GM18520 (cell line): ENCODE data around the gene MAGI1.

Experiments used
- ATAC-seq: cut with Tn5 transposase; IDR thresholded peaks from one replicate; pipeline ENCODE4 v1.9.1; 2021; ENCODE audit not compliant: unreplicated experiment

MAGI1 gene

DNA sequence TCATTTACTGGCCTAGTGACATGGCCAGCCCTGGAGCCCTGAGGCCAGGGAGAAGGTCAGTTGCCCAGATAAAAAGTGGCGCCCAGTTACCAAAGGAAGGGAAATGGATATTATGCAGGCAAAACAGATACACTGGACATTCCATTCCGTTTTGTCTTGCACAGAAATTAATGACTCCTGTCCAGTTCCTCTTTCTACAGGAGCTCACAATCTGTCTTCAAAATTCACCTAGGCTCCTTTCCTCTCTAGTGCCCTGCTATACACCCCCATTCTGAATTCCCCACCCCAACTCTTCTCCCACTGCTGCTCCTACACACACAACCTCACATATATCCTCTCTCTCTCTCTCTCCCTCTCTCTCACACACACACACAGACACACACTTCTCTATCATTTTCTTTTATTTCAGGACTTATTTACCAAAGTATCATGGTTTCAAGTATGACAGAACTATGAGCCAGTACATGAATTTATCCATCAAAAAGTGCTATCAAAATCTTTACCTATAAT is 229.0 kb downstream of the MAGI1 start:
- ATAC-seq: no peak

DNA sequence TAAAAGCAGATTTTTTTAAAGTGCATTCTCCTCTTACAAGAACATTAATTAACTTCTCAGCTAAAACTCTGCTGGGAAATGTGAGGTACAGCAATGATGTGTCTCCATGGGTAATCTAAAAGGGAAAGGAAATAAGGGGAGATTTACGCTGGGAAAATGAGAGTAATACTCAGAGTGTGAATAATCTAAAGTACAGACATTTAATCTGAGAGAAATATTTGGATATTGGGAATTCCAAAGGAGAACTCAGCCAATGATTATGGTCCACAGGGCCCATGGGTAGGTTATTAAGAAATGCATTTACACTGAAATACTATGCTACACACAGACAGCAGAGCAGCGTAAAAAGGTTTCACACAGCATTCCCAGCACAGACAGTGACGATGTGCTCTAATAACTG is 229.9 kb downstream of the MAGI1 start:
- no peak for ATAC-seq

DNA sequence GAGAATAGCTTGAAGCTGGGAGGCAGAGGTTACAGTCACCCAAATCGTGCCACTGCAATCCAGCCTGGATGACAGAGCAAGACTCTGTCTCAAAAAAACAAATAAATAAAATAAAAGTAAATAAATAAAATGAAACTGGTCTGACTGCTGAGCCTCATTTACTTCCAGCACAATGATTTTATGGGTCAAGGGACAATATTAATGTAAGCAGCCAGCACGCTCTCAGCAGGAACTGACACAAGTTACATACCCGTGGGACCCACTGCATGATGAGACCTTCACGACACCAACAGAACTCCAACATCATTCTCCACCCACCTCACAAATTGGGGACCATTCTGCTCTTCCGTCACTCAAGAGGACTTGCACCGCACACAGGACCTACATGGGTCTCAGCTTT is 230.3 kb downstream of the MAGI1 start:
- ATAC-seq: no peak

DNA sequence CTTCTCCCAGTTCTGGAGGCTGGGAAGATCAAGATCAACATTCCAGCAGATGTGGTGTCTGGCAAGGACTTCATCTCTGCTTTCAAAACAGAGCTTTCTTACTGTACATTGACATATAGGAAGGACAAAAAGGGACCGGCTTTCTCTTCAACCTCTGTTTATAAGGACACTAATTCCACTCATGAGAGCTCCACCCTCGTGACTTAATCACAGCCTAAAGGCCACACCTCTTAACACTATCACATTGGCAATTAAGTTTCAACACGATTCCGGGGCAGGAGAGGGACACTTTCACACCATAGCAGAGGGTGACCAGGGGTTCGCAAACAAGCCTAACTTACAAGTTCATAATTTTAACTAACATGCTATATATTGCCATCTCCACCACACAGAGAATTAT is 231.5 kb downstream of the MAGI1 start:
- no peak for ATAC-seq

DNA sequence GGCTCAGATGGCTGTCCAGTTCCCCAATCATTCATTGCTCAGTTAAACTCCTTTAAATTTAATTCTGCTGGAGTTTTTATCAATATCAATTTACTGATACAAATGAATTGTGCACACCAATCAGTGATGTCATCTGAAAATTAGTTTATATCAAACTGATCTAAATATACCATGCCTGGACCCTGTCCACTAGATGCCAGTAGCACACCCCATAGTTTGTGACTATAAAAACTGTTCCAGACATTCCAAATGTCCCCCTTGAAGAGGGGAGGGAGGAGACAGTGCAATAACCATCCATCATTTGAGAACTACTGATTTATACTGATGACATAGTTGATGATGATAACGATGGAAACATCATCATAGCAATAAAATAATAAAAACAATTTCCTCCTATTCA is 232.1 kb downstream of the MAGI1 start:
- ATAC-seq: no peak

DNA sequence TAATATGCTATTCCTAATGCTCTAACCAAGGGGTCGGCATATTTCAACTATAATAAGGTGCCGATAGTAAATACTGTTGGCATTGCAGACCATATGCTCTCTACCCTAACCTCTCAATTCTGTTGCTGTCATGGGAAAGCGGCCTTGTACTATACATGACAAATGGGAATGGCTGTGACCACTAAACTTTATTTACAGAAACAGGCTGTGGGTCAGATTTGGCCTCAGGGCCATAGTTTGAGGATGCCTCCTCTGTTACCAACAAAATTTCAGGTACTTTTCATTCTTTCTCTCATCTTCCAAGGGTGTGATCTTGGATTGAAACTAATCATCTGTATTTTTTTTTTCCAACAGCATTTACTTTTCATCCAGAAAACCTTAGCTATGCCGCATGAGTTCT is 242.0 kb downstream of the MAGI1 start:
- ATAC-seq: no peak

DNA sequence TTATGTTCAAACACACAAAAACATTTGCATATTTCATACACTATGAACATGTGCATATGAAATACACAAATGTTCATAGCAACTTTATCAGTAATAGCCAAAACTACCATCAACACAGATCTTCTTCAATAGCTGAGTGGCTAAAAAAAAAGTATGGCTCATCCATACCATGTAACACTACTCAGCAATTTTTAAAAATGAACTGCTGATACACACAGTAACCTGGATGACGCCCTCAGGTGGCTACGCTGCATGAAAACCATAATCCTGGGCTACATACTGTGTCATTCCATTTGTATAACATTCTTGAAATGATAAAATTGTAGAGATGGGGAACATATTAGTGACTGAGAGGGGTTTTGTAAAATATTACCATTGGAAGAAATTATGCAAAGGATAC is 243.6 kb downstream of the MAGI1 start:
- no peak for ATAC-seq

DNA sequence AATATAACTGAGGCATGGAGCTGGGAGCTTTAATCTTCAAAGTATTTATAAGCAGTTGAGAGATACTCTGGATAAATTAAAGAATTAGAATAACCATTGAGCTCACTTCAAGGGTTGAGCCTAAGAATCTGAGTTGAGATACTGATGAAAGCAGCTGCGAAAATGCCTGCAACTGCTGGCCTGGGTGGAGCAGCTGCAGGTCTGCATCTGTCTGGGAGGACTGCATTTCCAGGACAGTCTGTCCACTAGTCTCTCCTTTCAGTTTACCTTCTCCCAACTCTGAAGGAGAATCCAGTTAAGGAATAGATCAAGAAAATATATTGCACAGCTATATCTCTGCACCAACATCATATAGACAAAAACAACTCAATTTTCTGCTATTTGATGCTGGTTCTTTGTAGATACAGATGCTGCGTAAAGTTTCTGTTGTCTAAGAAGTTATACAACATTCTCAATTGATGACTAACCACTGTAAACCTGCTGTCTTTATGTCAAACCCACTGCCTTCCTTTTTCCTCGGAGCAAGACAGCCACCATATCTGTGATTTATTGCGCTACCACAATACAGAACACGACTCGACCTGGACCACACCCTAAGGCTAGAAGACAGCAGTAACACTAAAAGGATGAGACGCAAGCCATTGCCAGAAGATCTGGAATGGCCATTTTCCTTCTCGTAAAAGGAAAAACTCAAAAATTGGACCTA is 245.1 kb downstream of the MAGI1 start:
- ATAC-seq: no peak

DNA sequence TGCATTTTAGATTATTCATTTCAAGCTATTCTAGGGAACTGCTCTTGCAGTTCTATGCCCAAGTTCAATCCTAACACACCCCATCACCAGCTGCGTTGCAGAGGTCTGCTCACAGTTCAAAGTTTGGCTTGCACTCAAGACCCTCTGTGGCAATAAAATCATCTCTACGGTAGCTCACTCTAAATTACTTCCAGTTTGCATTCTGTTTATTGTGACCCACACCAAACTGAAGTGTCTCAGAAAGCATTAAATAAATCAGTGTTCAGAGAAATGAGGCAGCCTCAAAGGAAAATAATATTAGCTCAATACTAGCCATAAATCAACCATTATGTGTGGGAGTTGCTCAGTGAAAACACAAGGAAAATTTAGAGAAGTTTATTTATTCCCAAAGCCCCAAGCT is 250.3 kb downstream of the MAGI1 start:
- ATAC-seq: no peak

DNA sequence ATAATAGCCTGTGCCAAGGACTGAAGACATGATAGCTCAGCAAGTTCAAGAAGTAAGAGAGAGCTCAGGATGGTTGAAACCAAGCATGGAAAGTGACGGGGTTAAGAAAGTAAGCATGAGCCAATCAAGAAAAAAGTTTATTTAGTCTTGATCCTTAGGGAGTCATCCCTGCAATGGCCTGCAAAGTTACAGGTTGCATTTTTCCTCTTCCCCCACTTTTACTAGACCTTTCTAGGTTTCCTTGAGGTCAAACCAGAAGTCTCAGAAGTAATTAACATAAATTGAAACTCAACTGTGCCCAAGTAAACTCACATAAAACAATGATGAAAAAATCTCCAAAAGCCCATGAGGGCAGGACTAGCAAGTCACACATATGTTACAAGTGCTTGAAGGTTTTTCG is 250.9 kb downstream of the MAGI1 start:
- no peak for ATAC-seq

DNA sequence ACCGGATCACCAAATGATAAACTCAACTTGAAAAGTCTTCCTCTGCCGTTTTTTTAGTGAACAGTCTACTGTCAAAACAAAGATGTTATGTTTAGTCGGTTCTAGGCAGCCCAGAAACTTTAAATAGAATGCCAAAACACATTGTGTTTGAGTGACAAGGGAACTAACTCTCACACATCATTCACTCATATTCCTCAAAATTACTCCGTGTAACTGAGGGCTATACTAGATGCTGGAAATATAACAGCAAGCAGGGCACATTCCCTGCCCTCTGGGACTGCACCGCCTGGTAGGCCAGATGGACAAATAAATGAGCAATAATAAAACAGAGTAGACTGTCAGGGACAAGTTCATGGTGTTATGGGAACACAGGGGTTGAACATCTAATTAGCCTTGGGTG is 251.4 kb downstream of the MAGI1 start:
- no peak for ATAC-seq

DNA sequence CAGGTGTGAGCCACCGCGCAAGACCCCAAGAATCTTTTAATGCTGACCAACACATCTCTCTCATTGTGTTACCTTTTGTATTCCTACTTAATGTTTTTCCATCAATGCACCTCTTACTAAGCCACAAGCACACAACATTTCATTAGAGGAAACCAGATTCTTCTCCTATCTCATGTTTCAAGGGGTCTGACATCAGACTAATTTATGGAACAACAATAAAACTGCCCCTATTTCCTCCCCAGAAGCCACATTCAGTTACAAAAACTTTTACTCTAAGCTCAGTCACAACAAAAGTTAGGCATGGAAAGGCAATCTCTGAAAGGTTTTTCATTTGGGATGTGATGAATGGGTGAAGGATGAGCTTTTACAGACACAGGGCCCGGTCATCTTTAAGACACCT is 251.8 kb downstream of the MAGI1 start:
- no peak for ATAC-seq

DNA sequence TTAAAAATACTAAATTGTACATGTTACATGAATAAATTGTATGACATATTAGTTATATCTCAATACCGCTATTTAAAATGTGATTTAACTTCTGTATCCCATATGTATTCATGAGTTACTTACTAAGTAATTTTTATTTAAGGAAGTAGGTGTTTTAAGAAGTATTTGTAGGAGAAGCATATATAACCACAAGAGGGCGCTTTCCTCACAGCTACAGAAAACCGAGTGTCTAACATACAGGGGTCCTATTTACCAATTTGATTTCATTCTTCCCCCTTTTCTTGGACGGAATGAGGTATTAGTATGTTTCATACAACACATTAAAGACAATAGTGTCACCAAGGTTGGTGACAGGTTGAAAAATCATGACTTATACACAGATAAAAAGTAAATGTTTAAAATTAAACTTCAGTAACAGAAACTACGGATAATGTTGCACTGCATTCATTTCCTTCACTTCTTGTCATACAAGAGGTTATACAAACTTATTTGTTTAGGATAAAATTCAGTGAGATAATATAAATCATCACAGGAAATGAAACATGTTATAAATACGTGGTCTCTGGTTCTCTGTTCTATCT is 253.6 kb downstream of the MAGI1 start:
- no peak for ATAC-seq

DNA sequence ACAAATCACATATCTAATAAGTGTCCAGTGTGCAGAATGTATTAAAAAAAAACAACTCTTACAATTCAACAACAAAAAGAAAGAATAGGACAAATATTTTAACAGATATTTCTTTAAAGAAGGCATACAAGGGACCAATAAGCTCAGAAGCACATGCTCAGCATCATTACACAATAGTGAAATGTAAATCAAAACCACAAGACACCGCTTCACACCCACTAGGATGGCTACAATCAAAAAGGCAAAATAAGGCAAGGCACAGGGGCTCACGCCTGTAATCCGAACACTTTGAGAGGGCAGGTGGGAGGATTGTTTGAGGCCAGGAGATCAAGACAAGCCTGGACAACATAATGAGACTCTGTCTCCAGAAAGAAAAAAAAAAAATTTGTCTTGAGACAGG is 255.6 kb downstream of the MAGI1 start:
- ATAC-seq: no peak

DNA sequence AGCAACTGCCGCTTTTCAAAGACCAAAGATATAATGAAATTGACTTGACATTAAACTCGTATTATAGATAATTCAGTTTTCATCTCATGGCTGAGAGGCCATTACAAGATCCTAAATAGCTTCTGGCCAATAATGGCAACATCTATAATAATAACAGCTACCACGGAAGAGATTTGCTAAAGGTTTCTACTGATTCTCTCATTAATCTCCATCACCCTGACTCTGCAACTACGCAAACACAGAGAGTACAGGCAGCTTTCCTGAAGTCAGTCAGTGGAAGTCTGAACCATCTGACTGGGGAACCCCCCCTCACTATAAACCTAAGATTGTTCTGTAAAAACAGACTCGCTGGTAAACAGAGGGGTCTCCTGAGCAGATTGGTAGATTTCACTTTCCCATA is 257.1 kb downstream of the MAGI1 start:
- ATAC-seq: no peak

DNA sequence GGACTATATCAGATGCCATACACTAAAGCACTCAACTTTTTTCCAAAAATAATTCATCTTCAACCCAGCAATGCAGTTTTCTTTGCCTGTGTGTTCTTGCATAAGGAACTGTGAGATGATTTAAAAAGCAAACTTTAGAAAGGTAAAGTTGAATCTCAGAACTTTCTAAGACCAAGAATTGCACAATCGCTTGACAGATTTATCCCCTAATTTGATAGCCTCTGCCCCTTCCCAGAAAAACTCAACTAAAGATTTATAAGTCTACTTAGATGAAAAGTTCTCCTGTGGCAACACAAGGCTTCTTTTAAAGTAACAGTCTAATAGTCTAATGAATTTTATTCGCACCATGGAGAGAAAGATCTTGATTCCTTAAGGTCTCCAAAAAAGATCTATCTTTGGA is 259.3 kb downstream of the MAGI1 start:
- ATAC-seq: no peak

DNA sequence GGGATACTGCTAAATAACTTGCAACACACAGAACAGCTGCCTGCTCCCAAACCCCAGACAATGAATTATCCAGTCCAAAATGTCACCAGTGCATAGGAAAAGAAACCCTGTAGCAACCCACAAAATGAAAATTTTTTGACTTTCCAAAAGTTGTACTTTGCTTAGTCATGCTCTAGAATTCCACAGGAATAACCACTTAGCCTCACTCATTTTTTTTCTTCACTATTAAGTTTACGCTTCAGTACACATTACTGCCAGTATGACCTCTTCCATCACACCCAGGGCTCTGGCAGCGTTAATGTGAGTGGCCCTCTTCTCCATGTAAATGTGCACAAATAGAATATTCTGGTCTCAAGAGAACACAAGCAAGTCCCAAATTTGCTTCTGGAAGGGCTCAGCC is 259.8 kb downstream of the MAGI1 start:
- ATAC-seq: no peak

DNA sequence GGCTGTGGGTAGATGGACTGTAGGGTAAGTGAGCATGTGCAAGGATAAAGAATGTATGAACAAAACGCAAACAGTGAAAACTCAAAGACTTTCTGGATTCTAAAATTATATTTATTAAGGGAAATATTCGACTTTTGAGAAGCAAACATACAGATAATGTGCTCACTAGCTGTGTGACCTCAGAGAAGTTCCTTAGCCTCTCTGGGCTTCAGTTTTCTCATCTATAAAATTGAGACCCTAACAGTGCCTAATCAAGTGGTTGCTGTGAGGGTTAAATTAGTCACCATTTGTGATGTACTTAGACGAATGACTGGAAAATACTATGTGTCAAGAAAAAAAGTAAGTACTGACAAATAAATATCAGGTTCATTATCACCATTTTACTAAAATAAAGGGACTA is 261.7 kb downstream of the MAGI1 start:
- ATAC-seq: no peak

DNA sequence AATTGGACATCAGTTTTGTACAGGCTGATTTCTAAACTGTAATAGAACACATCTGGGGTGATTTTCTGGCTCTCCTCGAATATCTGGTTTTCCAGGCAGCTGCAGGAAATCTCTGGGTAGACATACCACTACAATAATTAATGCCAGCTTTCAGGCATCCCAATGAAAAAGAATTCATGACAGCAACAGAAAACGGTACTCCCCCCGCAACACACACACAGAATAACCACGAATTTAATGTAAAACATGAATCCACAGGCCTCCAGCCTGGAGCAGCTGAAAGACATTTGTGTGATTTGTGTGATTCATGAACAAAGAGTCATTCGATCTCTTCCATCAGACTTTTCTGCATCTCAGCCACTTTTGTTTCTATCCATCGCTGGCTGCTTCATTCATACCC is 262.2 kb downstream of the MAGI1 start:
- ATAC-seq: no peak

DNA sequence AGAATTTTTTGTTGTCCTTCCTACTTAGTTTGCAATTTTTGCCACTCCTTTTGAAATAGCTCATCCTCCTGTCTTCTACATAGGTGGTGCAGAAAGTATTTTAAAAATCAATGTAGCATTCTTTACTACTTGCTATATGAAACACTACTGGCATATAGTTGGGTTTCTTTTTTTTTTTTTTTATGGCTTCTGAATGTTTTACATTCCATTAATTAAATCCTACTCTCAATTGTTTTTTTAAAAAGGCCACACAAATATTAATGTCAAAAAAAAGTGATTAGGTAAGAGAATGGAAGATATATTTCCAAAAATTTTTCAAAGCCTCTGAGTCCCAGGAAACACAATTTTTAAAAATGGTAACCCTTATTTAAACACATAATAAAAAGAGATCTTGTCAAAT is 262.6 kb downstream of the MAGI1 start:
- no peak for ATAC-seq

DNA sequence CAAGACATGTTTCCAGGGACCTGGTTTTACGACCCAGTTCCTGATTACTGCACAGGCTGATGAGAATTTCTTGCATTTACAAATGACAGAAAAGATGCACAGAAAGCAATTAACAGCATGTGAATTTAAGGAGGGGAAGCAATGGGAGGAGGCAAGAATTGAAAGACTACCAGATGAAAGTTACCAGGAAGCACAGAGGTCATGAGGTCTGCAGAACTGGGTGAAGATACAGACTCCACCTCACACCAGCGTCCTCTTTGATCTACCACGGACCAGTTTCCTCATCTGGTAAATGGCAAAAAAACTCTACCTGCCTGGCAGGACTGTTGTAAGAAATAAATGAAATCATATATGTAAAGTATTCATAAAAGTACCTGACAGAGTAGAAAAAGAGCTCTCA is 266.0 kb downstream of the MAGI1 start:
- ATAC-seq: no peak

DNA sequence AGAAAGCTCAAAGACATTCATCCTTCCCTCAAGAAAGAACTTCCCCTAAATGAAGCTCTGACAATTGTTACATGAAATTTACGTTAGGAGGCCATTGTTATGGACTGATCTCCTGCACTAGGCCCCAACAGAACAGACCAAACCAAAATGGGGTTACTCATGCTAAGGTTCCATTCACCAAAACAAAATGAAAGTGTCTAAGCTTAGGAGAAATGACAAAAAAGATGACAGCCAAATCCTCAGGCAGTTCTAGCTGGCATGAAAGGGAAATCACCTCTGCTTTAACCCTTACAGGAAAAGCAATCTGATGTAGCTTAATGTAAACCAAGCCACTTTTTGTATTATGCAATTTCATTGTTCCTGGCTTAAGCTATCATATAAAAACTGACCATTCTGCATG is 271.2 kb downstream of the MAGI1 start:
- no peak for ATAC-seq

DNA sequence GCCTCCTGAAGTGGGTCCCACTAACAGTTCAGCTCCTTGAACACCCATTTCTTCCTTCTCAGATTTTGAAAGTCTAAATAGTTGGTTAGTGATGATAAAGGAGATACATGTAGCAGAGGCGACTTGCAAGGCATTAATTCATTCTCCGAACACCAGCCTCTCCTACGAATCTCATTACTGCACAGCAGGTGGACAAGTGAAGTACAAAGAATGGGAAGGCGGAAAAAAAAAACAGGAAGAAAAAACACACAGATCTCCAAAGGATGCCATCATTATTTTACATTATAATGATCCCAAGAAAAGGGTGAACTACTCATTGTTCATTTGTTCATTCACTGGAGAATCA is 276.5 kb downstream of the MAGI1 start:
- no peak for ATAC-seq
